GM10248 (cell line): ENCODE measurements around the gene KIAA0513.
"Not testable (repeated sequence)": the region's sequence is repeated elsewhere in the genome, so short reads cannot be mapped to it uniquely, and the experiment has no call there.

Experiments
- CTCF ChIA-PET: fragments of 300-600 bp; sonication (Branson Sonifier 250); formaldehyde crosslinking; extraction: SDS; loops from one replicate; lab custom pipeline; 2021; ENCODE audit warnings: antibody characterized with exemption; lab: Yijun Ruan, JAX
- POLR2A ChIA-PET: fragments of 350-650 bp; sonication (Branson Sonifier 250); formaldehyde crosslinking; extraction: SDS; loops from one replicate; lab custom pipeline; 2020; ENCODE audit warnings: antibody characterized with exemption; lab: Yijun Ruan, JAX
- DNase-seq: peaks from one replicate; pipeline ENCODE4 v3.0.0; 2012; ENCODE audit errors: extremely low spot score
- CTCF ChIP-seq: IDR thresholded peaks from 2 replicates; pipeline ENCODE4 v1.5.1; 2012; ENCODE audit warnings: mild to moderate bottlenecking, low read depth; ENCODE audit errors: extremely low read depth, missing control alignments, control extremely low read depth

KIAA0513 gene

DNA sequence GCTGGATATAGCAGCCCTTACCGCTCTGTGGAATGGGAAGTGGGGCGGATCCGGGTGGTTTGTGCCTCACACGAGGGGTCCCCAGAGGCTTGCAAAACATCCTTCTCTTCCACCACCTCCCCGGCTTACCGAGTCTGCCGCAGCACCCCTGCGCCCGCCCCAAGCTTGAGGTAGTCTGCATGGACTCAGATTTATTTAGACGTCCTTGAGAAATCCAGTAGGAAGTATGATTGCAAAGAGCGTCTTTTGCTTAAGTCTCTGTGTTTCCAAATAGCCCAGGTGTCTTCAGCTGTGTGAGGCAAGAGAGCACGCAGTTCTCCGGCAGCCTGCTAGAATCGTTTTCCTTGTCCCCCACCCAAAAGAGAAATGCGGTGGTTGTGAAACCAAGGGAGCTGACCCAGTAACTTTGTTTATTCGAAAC, 2.4 kb downstream of the KIAA0513 start:
- ChIA-PET CTCF (interaction anchor here (1.0 to 1.7 kb wide), 3 partner anchors 32 to 524 kb away, joined by 3 read pairs; no protein-coding TSS in a partner anchor), POLR2A (no interaction called here)
- TF ChIP-seq CTCF: no peak
- no peak for DNase-seq

DNA sequence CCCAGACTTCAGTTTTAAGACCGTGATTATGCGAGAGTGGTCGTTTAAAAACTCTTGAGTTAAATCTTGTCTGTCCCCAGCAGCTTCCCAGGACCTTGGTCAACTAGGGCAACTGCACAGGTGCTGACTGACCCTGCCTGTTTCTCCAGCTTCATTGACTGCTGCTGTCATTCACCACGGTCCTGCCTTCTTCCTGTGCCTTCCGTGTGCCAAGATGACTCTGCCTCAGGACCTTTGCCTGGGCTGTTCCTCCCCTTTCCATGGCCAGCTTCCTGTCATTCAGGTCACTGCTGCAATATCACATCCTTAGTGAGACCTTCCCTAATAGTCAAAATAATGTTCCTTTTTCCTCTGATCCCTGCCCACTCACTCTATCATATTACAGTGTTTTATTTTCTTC, 3.9 kb downstream of the KIAA0513 start:
- POLR2A ChIA-PET: no interaction called here
- CTCF ChIA-PET: interaction anchor here (1.5 to 1.7 kb wide), 2 partner anchors 15 to 526 kb away, joined by 3 to 5 read pairs; no protein-coding TSS in a partner anchor
- no peak for TF ChIP-seq CTCF
- DNase-seq: no peak

GRCh38 chr16:85032187-85032586, 4.6 kb downstream of the KIAA0513 start:
- POLR2A ChIA-PET, DNase-seq, CTCF ChIA-PET: not testable (repeated sequence)

DNA sequence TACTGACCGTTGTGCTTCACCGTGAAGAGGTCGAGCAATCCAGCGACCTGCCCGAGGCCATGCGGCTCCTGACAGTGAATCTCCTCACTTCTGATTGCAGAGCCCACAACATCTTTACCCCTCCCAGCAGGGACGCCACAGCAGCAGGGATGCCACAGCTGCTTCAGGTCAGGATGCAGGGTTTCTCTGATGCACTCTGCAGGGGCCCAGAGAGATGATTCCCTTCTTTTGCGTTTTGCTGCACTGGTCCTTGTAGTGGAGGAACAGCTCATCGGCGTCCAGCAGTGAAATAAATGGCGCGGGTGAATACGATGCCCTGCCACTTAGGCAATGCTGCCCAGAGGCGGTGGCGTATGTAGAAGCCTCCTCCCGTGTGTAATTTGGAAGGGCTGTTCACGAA, 5.6 kb downstream of the KIAA0513 start:
- no peak for TF ChIP-seq CTCF
- DNase-seq: no peak
- ChIA-PET CTCF (no interaction called here), POLR2A (no interaction called here)

- ChIA-PET POLR2A (no interaction called here), CTCF (interaction anchor here (0.6 to 1.0 kb wide), 2 partner anchors 29 to 31 kb away, joined by 3 read pairs; no protein-coding TSS in a partner anchor)
- DNase-seq: no peak
- TF ChIP-seq CTCF: no peak
Measured at GRCh38 chr16:85034591-85035433, 7.2 kb downstream of the KIAA0513 start.

DNA sequence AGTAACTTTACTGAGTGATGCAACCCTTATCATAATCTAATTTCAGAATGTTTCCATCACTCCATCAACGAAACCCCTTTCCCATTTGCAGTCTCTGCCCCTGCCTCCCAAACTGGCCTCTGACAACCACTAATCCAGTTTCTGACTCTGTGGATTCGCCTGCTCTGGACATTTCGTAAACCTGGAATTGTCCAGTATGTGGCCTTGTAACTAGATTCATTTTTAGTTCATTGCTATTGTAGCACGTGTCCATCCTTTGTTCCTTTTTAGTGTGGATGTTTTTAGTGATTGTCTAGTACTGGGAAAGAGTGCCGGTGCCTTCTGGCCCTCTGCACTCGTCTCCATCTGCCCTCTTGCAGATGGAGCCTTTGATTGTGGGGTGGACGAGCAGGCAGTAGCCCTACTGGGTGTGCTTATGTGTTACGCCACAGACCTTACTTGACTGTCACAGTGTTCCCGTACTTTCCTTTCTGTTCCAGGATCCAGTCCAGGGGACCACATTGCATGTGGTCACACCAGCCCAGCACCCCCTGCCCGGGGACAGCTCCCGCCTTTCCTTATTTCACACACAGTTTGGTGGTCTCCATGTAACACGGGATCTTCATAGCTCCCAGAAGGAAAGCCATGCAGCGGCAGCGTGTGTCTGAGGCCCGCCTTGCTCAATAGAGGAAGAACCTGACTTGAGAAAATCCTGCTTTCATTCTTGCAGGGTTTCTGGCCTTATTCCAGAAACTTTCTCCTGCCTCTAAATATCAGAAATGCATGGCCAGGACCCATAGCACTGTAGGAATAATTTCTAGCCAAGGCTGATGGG, 8.8 kb downstream of the KIAA0513 start:
- no peak for TF ChIP-seq CTCF
- CTCF ChIA-PET: no interaction called here
- POLR2A ChIA-PET: no interaction called here
- DNase-seq: no peak
